GM12892 (cell line): ENCODE measurements around the gene PRCC.

ENCODE experiments used
- DNase-seq: peaks from one replicate; pipeline ENCODE4 v3.0.0; 2011; ENCODE audit not compliant: insufficient read length
- FAIRE-seq: peaks from 2 replicates; lab custom pipeline; 2011; peaks lifted over from hg19 to GRCh38; lab: Jason Lieb, UNC
- POLR2A ChIP-seq: IDR thresholded peaks from 2 replicates; pipeline ENCODE4 v1.6.1; 2011; ENCODE audit warnings: low read depth, low read length, control low read depth
- POLR2AphosphoS5 ChIP-seq: IDR thresholded peaks from 2 replicates; pipeline ENCODE4 v1.6.1; 2011; ENCODE audit warnings: low read depth, low read length, control low read depth
- TAF1 ChIP-seq: IDR thresholded peaks from 2 replicates; pipeline ENCODE4 v1.6.1; 2011; ENCODE audit warnings: low read depth, mild to moderate bottlenecking, control low read depth, low read length, borderline replicate concordance

PRCC gene

GRCh38 chr1:156845055-156845952 lies 78.0 kb downstream of the PRCC start:
- FAIRE-seq (no peak), DNase-seq (no peak)
- TF ChIP-seq POLR2A, result no peak
- TF ChIP-seq POLR2AphosphoS5, result no peak
- TF ChIP-seq TAF1, result no peak

DNA sequence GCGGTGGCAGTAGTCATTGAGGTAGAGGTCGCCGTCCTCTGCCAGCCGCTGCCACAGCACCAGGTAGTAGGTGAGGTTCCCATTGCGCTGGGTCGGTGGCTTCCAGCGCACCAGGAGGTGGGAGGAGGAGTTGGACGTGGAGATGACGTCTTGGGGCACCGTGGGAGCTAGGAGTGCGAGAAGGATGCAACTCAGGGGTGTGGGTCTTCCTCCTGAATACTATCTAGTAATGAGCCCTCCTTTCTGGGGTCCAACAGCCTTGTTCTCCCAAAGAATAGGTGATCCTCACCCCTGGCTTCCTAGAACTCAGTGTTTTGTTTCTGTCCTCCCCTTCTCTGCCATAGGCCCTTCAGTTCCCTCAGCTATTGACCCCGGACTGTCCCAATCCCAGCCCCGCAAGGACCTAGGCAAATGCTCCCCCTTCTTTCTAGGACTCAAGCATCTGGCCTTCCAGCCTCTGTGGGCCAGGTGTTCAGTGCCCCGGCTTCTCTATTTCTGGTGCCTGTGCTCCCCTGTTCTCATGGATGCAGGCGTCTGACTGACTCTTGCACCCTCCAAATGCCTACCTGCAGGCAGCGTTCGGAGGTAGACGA lies 78.7 kb downstream of the PRCC start:
- no peak for DNase-seq
- TF ChIP-seq TAF1 (no peak), POLR2AphosphoS5 (no peak), POLR2A (no peak)
- FAIRE-seq, result no peak

DNA sequence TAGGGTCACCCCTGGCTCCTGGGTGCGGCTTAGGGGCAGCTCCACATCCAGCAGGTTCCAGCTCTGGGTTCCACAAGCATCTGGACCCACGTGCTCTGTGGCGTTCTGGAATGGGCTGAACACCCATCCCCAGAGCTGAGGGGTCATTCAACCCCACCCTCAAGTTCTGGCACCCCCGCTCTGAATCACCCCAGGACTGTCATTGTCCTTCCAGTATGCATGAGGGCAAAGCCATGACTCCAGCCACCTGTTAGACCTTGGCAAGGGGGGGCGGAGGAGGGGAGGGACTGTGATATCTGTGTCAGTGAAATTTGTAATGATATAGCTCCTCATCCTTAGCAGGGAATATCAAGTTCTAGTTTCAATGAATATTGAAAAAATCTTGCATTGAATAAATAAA lies 79.3 kb downstream of the PRCC start:
- DNase-seq (no peak), FAIRE-seq (no peak)
- TF ChIP-seq POLR2AphosphoS5 (no peak), TAF1 (no peak), POLR2A (no peak)

GRCh38 chr1:156847591-156848460 lies 80.5 kb downstream of the PRCC start:
- FAIRE-seq (no peak), DNase-seq (no peak)
- TF ChIP-seq POLR2AphosphoS5, result no peak
- no peak for TF ChIP-seq POLR2A
- no peak for TF ChIP-seq TAF1

DNA sequence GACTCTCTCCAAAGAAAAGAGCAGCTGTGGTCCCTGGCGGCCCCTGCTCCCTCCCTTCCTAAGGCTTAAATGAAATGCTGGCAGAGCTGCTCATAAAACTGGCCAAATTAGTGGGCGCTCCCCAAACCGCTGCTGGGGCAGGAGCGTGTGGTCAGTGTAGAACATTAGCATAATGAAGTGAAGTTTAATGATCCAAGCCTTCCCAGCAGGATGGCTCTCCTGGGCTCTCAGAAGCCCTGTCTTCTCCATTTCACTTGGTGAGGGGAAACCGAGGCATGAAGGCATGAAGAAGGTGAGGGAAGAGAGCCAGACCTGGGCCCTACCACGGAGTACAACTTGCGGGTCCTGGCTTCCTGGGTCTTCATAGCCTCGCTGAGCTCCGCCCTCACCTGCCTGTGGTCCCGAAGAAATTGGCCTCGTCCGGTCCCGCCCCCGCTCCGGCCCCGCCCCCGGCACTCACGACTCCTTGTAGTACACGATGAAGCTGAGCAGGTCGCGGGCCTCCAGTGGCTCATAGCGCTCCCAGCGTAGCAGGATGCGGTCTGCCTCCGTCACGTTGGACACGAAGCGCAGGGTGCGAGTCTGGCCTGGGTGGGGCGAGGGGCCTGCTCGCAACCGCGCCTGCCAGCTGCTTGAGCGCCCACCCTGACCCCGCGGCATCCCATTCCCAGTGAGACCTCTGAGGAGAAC lies 81.3 kb downstream of the PRCC start:
- FAIRE-seq (no peak), DNase-seq (no peak)
- no peak for TF ChIP-seq POLR2AphosphoS5
- no peak for TF ChIP-seq TAF1
- no peak for TF ChIP-seq POLR2A

- TF ChIP-seq POLR2A, result no peak
- no peak for TF ChIP-seq POLR2AphosphoS5
- TF ChIP-seq TAF1, result no peak
Measured at GRCh38 chr1:156849151-156849496, 81.8 kb downstream of the PRCC start.

More at GRCh38 chr1:156849151-156849496, 81.8 kb downstream of the PRCC start:
- DNase-seq (no peak), FAIRE-seq (no peak)
